Stomach (tissue), 9 donors: ENCODE measurements around the gene MEGF10. TPM values are rescaled to one million over a fixed set of nuclear protein-coding genes. Genes with fewer than 3 reads are reported as not detected.

Experiments
- DNase-seq, 2 donors: peaks; one replicate each; pipeline versions ENCODE4 v3.0.0 to v3.0.0-alpha.2; 2013 to 2019
- H3K27ac ChIP-seq, 5 donors: fragments of 200-600 bp in 4 of 5; sonication (generic) in 4 of 5; one replicate each; pipeline ENCODE4 v1.5.1; 2013 to 2019; ENCODE audit warnings: mild to moderate bottlenecking in 1 of 5, moderate library complexity in 1 of 5
- H3K27me3 ChIP-seq, 3 donors: fragments of 200-600 bp; sonication (generic); one replicate each; pipeline ENCODE4 v1.5.1; 2017 to 2019; ENCODE audit warnings: mixed run types in 1 of 3
- H3K36me3 ChIP-seq, 4 donors: fragments of 200-600 bp; sonication (generic); 1 replicate in 3 of 4; 2 replicates in 1 of 4; pipeline ENCODE4 v1.5.1; 2016 to 2019
- H3K4me1 ChIP-seq, 4 donors: fragments of 200-600 bp; sonication (generic); one replicate each; pipeline ENCODE4 v1.5.1; 2016 to 2019
- H3K4me3 ChIP-seq, 4 donors: fragments of 200-600 bp; sonication (generic) in 3 of 4; one replicate each; pipeline ENCODE4 v1.5.1; 2016 to 2019; ENCODE audit warnings: mild to moderate bottlenecking in 1 of 4
- H3K9me3 ChIP-seq, 4 donors: fragments of 200-600 bp; sonication (generic); one replicate each; pipeline ENCODE4 v1.5.1; 2016 to 2019
- EP300 ChIP-seq: sonication (generic); formaldehyde crosslinking; IDR thresholded peaks from one replicate; pipeline ENCODE4 v1.6.1; 2017; ENCODE audit warnings: antibody characterized with exemption
- POLR2A ChIP-seq, 4 donors: fragments of 450-650 bp; IDR thresholded peaks; one replicate each; pipeline ENCODE4 v1.6.1; 2016; ENCODE audit warnings: antibody characterized with exemption in 4 of 4, control low read depth in 2 of 4, mild to moderate bottlenecking in 1 of 4, moderate library complexity in 1 of 4
- POLR2AphosphoS5 ChIP-seq, 3 donors: sonication (generic); formaldehyde crosslinking; IDR thresholded peaks; one replicate each; pipeline ENCODE4 v1.6.1; 2016; ENCODE audit warnings: antibody characterized with exemption in 3 of 3
- WGBS, 5 donors: extraction: QIAGEN DNeasy Blood & Tissue Kit in 3 of 5; methylation state at CpG; one replicate each; pipeline versions ENCODE4 v1.1.5 to v1.1.7; 2013 to 2018; 5-methylcytosine and 5-hydroxymethylcytosine counted together
- intact Hi-C: fragments of 100-400 bp; cut with DNase I; formaldehyde crosslinking; loops from one replicate; pipeline ENCODE4 v1.15.1; 2023; ENCODE audit warnings: low total_unique reads
- polyA plus RNA-seq, 3 donors: library from polyadenylated mRNA; stranded (reverse); fragments of 200-250 nt; gene quantifications; one replicate each; pipeline ENCODE4 v1.2.3, GENCODE V29; 2013
- total RNA-seq, 5 donors: library from RNA; depleted of rRNA; stranded (reverse); fragments of >200 nt; gene quantifications; one replicate each; pipeline versions ENCODE4 v1.1.0 to v1.2.3, GENCODE V29; 2014 to 2016
- TF ChIP-seq, protein P1 (sequence below), 7 experiments: fragments of 450-650 bp in 4 of 7; fragments of 200-600 bp in 3 of 7; sonication (generic) in 3 of 7; IDR thresholded peaks; one replicate each; pipeline ENCODE4 v1.5.1; 2016 to 2019; ENCODE audit warnings: antibody characterized with exemption in 7 of 7, control low read depth in 2 of 7, mild to moderate bottlenecking in 1 of 7
- donor health status: healthy with polysubstance abuse.
- donor health status: Bipolar disorder and iron deficiency.
- donor health status: healthy.

MEGF10 gene
- total and polyA plus RNA-seq, 8 donors: under 0.01 to 2.0 (median 0.05) TPM; not detected in 5

DNA sequence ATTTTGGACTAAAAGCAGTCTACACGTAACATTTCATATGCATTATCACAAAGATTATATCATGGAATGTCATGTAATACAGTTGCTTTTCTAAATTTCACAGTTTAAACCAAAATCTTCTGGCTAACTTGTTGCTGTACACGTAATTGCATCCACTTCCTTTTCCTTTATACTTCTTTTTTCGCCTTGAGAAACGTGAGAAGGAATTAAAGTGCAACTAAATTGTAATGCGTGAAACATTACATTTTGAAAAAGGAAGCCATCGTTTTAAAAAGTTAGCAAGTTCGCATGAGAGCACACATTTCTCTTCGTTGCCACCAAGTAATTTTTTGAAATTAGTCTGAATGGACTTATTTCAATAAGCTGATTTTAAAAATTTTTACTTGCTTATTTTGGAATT is 80.0 kb downstream of the MEGF10 start:
- H3K27ac ChIP-seq: no peak overlapping the region
- no peaks in the 10 kb centered on the region for H3K27me3 ChIP-seq
- intact Hi-C loops: no loop called here
- no peak for DNase-seq
- TF ChIP-seq POLR2AphosphoS5 (IDR thresholded peaks at IDR 0.05) (no peak), EP300 (no peak), POLR2A (IDR thresholded peaks at IDR 0.05) (no peak)
- TF ChIP-seq, protein P1, sequence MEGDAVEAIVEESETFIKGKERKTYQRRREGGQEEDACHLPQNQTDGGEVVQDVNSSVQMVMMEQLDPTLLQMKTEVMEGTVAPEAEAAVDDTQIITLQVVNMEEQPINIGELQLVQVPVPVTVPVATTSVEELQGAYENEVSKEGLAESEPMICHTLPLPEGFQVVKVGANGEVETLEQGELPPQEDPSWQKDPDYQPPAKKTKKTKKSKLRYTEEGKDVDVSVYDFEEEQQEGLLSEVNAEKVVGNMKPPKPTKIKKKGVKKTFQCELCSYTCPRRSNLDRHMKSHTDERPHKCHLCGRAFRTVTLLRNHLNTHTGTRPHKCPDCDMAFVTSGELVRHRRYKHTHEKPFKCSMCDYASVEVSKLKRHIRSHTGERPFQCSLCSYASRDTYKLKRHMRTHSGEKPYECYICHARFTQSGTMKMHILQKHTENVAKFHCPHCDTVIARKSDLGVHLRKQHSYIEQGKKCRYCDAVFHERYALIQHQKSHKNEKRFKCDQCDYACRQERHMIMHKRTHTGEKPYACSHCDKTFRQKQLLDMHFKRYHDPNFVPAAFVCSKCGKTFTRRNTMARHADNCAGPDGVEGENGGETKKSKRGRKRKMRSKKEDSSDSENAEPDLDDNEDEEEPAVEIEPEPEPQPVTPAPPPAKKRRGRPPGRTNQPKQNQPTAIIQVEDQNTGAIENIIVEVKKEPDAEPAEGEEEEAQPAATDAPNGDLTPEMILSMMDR (IDR thresholded peaks at IDR 0.05): no peak
- WGBS, 5 donors: 73 to 82% (median 81%) methylated on average over 8 of the region's 8 CpGs
- peaks cover 0 to 5% (median 2%) of the 10 kb centered on the region in 4 donors for H3K9me3 ChIP-seq
- no peaks in the 10 kb centered on the region for H3K4me1 ChIP-seq
- no peak overlapping the region for H3K4me3 ChIP-seq
- H3K36me3 ChIP-seq: no peaks in the 10 kb centered on the region

- TF ChIP-seq EP300: no peak
- TF ChIP-seq POLR2A (IDR thresholded peaks at IDR 0.05): no peak
- TF ChIP-seq, protein P1 (IDR thresholded peaks at IDR 0.05): no peak
- TF ChIP-seq POLR2AphosphoS5 (IDR thresholded peaks at IDR 0.05): no peak
- intact Hi-C loops: no loop called here
- no peak for DNase-seq
- Histone ChIP-seq H3K9me3 (peaks cover 0 to 5% (median 2%) of the 10 kb centered on the region in 4 donors), H3K27ac (no peak overlapping the region), H3K36me3 (no peaks in the 10 kb centered on the region), H3K4me1 (no peaks in the 10 kb centered on the region), H3K4me3 (no peak overlapping the region), H3K27me3 (no peaks in the 10 kb centered on the region)
- 73 to 83% (median 79%) methylated on average over 6 of the region's 6 CpGs for WGBS, 5 donors
These were observed 83.4 kb downstream of the MEGF10 start for GRCh38 chr5:127373858-127374491.

DNA sequence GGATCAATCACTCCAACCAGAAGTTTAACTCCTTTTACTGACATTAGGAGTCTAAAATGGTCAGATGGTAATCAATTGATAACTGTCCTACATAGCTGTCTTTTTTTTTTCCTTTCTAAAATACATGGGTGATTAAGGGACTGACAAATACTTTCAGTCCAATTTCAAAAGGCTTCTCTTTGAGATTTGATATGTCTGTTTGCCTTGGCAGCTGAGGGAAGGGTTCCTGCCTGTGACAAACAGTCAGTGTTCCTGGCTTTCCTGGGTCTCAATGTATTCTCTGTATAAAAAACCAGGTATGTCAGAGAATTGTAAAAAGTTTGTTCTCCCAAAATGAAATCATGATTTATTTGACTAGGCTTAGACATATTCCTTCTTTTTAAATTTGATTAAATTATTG is 84.5 kb downstream of the MEGF10 start:
- Histone ChIP-seq H3K27me3 (no peaks in the 10 kb centered on the region), H3K36me3 (no peaks in the 10 kb centered on the region), H3K4me1 (no peaks in the 10 kb centered on the region), H3K9me3 (peaks cover 0 to 5% (median 2%) of the 10 kb centered on the region in 4 donors), H3K4me3 (no peak overlapping the region), H3K27ac (no peak overlapping the region)
- DNase-seq: no peak
- intact Hi-C loops: no loop called here
- no peak for TF ChIP-seq POLR2A (IDR thresholded peaks at IDR 0.05)
- TF ChIP-seq EP300: no peak
- no peak for TF ChIP-seq POLR2AphosphoS5 (IDR thresholded peaks at IDR 0.05)
- TF ChIP-seq, protein P1 (IDR thresholded peaks at IDR 0.05): no peak

GRCh38 chr5:127375544-127376091 is 85.0 kb downstream of the MEGF10 start:
- Histone ChIP-seq H3K27ac (no peak overlapping the region), H3K4me3 (no peak overlapping the region), H3K27me3 (no peaks in the 10 kb centered on the region), H3K9me3 (peaks cover 0 to 5% (median 2%) of the 10 kb centered on the region in 4 donors), H3K4me1 (no peaks in the 10 kb centered on the region), H3K36me3 (no peaks in the 10 kb centered on the region)
- 78 to 96% (median 87%) methylated on average over 1 of the region's 1 CpG for WGBS, 5 donors
- intact Hi-C loops: no loop called here
- DNase-seq: no peak
- TF ChIP-seq, protein P1 (IDR thresholded peaks at IDR 0.05): no peak
- TF ChIP-seq POLR2AphosphoS5 (IDR thresholded peaks at IDR 0.05) (no peak), EP300 (no peak), POLR2A (IDR thresholded peaks at IDR 0.05) (no peak)
